ENCODE results near the gene LCN9.

Gene LCN9

DNA sequence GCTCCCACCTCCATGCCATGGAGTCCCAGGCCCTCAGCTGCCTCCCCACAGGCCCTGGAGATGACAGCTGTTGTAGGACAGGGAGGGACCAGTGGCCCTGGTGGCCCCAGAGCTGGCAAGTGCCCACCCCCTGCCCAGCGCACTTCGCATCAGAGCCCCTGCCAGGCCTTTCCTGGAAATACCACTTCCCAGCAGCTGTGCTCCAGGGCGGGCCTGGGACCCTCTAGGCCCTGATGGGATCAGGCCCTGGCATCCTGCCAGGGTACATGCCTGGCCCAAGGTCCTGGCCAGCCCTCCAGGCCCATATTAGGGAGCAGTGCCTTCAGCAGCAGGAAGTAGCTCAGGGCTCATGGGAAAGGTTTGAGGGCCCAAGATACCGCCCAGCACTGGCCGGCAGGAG is 41.4 kb downstream of the LCN9 start:
- TF ChIP-seq, protein P1, sequence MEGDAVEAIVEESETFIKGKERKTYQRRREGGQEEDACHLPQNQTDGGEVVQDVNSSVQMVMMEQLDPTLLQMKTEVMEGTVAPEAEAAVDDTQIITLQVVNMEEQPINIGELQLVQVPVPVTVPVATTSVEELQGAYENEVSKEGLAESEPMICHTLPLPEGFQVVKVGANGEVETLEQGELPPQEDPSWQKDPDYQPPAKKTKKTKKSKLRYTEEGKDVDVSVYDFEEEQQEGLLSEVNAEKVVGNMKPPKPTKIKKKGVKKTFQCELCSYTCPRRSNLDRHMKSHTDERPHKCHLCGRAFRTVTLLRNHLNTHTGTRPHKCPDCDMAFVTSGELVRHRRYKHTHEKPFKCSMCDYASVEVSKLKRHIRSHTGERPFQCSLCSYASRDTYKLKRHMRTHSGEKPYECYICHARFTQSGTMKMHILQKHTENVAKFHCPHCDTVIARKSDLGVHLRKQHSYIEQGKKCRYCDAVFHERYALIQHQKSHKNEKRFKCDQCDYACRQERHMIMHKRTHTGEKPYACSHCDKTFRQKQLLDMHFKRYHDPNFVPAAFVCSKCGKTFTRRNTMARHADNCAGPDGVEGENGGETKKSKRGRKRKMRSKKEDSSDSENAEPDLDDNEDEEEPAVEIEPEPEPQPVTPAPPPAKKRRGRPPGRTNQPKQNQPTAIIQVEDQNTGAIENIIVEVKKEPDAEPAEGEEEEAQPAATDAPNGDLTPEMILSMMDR (IDR thresholded peaks at IDR 0.05; ENCODE audit: low read depth, low read length), result no peak
- no peak overlapping the region for H3K4me3 ChIP-seq (ENCODE audit: low read depth, low read length)

DNA sequence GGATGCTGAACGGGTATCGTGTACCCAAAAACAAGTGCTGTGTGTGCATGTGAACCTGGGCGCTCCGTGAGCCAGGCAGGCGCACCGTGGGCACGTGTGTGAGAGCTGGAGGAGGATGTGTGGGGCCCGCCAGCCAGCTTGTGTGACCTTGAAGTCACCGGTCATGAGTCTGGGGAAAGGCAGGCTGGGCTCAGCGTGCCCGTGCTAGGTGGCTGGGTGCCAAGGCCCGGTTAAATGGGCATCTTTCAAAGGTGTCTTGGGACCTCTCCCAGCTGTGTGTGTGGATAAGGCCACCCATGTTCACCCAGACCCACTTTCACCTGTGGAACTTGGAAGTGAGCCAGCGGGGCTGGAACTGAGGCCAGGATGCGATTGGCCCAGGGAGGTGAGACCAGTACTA is 42.3 kb downstream of the LCN9 start:
- H3K4me3 ChIP-seq (ENCODE audit: low read depth, low read length), result no peak overlapping the region
- TF ChIP-seq, protein P1 (IDR thresholded peaks at IDR 0.05; ENCODE audit: low read depth, low read length), result no peak

DNA sequence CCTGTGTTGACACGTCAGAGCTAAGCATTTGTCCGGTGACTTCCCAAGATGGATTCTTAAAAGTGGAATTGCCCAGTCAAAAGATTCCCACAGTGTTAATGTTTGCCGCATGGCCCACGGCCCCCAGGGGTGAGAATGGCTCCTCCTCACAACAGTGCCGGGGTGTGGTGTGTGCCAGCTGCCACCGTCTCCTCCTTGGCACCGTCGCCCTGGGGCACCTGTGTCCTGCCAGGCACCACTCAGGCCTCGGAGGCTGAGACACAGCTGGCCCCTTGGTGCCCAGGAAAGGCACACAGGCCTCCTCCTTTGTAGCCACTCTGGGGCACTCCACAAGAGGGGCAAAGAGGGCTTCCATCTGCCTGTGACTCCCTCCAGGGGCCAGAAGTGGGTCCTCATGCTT is 43.2 kb downstream of the LCN9 start:
- TF ChIP-seq, protein P1 (IDR thresholded peaks at IDR 0.05; ENCODE audit: low read depth, low read length), result no peak
- H3K4me3 ChIP-seq (ENCODE audit: low read depth, low read length), result no peak overlapping the region

DNA sequence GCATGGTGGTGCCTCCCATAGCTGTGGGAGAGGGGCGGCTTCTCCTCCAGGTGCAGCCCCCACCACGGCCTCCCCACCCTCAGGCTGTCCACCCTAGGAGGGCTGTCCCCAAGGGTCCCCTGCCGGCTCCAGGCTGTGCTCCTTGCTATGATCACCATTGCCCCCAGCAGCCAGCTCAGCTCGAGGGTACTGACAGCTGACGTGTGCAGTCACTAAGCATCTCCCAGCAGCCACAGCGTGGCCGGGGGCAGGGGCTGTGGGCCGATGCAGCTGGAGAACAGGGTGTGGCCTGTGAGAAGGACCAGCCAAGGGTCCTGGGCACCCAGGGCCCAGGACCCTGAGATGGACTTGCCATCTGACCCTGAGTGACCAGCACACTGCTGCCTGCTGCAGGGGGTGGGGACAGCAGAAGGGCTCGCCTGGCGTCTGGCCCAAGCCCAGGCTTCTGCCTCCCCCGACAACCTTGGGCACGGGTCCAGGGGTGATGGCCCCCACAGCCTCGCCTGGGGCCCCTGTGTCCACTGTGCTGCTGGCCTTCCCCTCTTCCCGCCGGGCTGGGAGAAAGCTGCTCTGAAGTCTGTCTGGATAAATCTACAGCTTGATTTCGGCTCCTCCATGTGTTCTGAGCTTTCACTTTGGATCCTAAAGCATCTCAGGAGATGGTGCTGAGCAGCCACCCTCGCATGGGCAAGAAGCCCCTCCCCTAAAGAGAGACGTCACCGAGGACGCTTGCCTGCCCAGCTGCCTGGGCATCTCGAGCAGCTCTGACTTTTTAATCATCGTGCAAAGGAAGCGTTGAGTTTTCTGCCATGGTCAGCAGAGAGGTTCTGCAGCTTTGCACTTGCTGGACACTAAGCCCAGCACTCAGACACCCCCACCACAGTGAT is 44.4 kb downstream of the LCN9 start:
- H3K4me3 ChIP-seq (ENCODE audit: low read depth, low read length), result no peak overlapping the region
- TF ChIP-seq, protein P1 (IDR thresholded peaks at IDR 0.05; ENCODE audit: low read depth, low read length), result no peak

DNA sequence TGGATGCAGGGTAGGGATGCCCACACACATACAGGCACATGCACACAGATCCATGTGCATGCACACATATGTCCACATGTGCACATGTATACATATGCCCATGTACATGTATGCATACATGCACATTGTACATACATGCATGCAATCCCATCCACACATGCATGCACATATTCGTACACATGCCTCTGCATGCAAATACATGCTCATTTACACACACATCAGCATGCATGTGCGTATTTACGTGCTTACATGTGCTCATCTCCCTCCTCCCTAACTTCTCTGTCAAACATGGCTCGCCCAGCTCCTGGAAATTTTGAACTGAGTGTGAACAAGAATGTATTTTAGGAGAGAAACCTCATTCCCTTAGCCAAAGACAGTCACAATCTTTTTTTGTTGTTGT is 45.1 kb downstream of the LCN9 start:
- no peak overlapping the region for H3K4me3 ChIP-seq (ENCODE audit: low read depth, low read length)
- TF ChIP-seq, protein P1 (IDR thresholded peaks at IDR 0.05; ENCODE audit: low read depth, low read length), result no peak

DNA sequence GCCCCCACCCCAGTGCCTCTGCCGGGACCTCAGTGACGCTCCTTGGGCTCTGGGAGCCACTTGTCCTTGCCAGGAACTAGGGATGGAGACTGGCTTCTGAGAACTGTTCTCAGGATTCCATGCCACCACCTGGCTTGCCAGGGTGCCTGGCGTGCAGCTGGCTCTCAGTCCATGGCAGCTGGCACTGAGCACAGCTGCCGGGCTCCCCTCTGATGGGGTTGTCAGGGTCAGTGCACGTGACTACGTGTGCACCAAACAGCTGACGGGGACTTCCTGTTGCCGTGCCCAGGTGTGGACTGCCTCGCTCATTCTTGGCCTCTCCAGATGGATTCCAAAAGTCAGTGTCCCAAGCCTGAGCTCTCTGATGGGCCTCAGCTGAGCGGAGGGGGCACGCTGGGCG is 48.3 kb downstream of the LCN9 start:
- TF ChIP-seq, protein P1 (IDR thresholded peaks at IDR 0.05; ENCODE audit: low read depth, low read length), result no peak

DNA sequence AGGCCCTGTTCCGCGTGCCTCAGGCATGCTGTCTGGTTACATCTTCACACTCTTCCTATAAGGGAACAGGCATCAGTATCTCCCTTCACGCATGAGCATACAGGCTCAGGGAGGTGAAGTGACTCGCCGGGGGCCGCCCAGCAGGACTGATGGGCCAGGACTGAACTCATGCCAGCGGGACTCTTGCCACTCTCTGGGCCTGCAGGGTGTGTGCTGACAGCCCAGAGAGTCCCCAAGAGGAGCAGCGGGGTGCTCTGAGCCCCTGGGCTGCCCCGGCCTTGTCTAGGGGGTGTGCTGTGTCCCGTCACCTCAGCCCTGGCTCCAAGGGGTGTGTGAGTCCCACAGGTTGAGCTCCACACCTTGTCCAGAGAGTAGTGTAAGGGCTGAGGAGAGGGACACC is 48.8 kb downstream of the LCN9 start:
- TF ChIP-seq, protein P1 (IDR thresholded peaks at IDR 0.05; ENCODE audit: low read depth, low read length), result no peak
- no peak overlapping the region for H3K4me3 ChIP-seq (ENCODE audit: low read depth, low read length)

More for the DNA sequence above, 48.3 kb downstream of the LCN9 start:
- H3K4me3 ChIP-seq (ENCODE audit: low read depth, low read length), result no peak overlapping the region

Measured in WI38 (cell line).